Suppressor macrophage (primary cell): ENCODE data around the gene ESR1.
A peak's percentile ranks its signal among the peaks of the same experiment; 100 is the strongest.

Experiments
- DNase-seq, 4 experiments: peaks; one replicate each; pipeline ENCODE4 v3.0.0-alpha.2; 2020 to 2022

The ESR1 gene

GRCh38 chr6:152098683-152099082 lies 291.2 kb downstream of the ESR1 start:
- no peak for DNase-seq

- peak in 1 of 4 experiments; percentile 12 for DNase-seq
Observed at GRCh38 chr6:152099446-152100182, 292.1 kb downstream of the ESR1 start.

GRCh38 chr6:152100183-152100618 lies 292.7 kb downstream of the ESR1 start:
- DNase-seq = peak; percentile 89 to 94 (median 92)

GRCh38 chr6:152107973-152108372 lies 300.5 kb downstream of the ESR1 start:
- DNase-seq = no peak

- DNase-seq = peak in 3 of 4 experiments; percentile 22 to 37 (median 26)
Observed at GRCh38 chr6:152110886-152111820, 303.7 kb downstream of the ESR1 start.

- peak; percentile 62 to 74 (median 72) for DNase-seq
Observed at GRCh38 chr6:152112491-152113261, 305.2 kb downstream of the ESR1 start.

GRCh38 chr6:152117156-152118133 lies 310.0 kb downstream of the ESR1 start:
- DNase-seq = no peak

GRCh38 chr6:152118224-152118623 lies 310.7 kb downstream of the ESR1 start:
- DNase-seq = no peak

- peak in 2 of 4 experiments; percentile 10 to 11 for DNase-seq
Observed at GRCh38 chr6:152118678-152119077, 311.2 kb downstream of the ESR1 start.

GRCh38 chr6:152119831-152120230 lies 312.3 kb downstream of the ESR1 start:
- DNase-seq = no peak

GRCh38 chr6:152121910-152122309 lies 314.4 kb downstream of the ESR1 start:
- DNase-seq = no peak

GRCh38 chr6:152122434-152122833 lies 315.0 kb downstream of the ESR1 start:
- no peak for DNase-seq

GRCh38 chr6:152123076-152123475 lies 315.6 kb downstream of the ESR1 start:
- no peak for DNase-seq

GRCh38 chr6:152124429-152125074 lies 317.1 kb downstream of the ESR1 start:
- DNase-seq = peak; percentile 46 to 77 (median 63)

GRCh38 chr6:152127432-152128165 lies 320.1 kb downstream of the ESR1 start:
- no peak for DNase-seq

GRCh38 chr6:152129691-152130151 lies 322.2 kb downstream of the ESR1 start:
- DNase-seq = no peak

GRCh38 chr6:152130441-152130840 lies 323.0 kb downstream of the ESR1 start:
- DNase-seq = no peak

- no peak for DNase-seq
Observed at GRCh38 chr6:152135755-152136448, 328.4 kb downstream of the ESR1 start.

GRCh38 chr6:152136449-152136825 lies 329.0 kb downstream of the ESR1 start:
- no peak for DNase-seq
